WERI-Rb-1 (cell line): ENCODE data around the gene RGS12.

Experiments
- DNase-seq: peaks from one replicate; pipeline ENCODE4 v3.0.0-alpha.2; 2020
- H3K27ac ChIP-seq: fragments of 250-450 bp; sonication (Bioruptor Pico); 2 replicates; pipeline ENCODE4 v1.5.1; 2020; ENCODE audit warnings: mild to moderate bottlenecking, moderate library complexity
- H3K27me3 ChIP-seq: fragments of 250-450 bp; sonication (Bioruptor Pico); 2 replicates; pipeline ENCODE4 v1.5.1; 2021; ENCODE audit warnings: mild to moderate bottlenecking, low read depth, moderate library complexity; ENCODE audit not compliant: insufficient read depth, severe bottlenecking
- H3K36me3 ChIP-seq: fragments of 250-450 bp; sonication (Bioruptor Pico); 2 replicates; pipeline ENCODE4 v1.5.1; 2020; ENCODE audit warnings: mild to moderate bottlenecking, moderate library complexity
- H3K4me3 ChIP-seq: 2 replicates; pipeline ENCODE4 v1.5.1; 2011; ENCODE audit warnings: low read depth, mild to moderate bottlenecking, control low read depth, low read length
- H3K9me3 ChIP-seq: fragments of 250-450 bp; sonication (Bioruptor Pico); 2 replicates; pipeline ENCODE4 v1.5.1; 2021; ENCODE audit warnings: mild to moderate bottlenecking, moderate library complexity; ENCODE audit not compliant: severe bottlenecking
- TF ChIP-seq, protein P1 (sequence below): IDR thresholded peaks from 2 replicates; pipeline ENCODE4 v1.5.1; 2011; ENCODE audit warnings: low read depth, mild to moderate bottlenecking, control low read depth, inconsistent platforms, low read length

RGS12 gene

GRCh38 chr4:3284734-3285557 lies 7.9 kb upstream of the RGS12 start:
- Histone ChIP-seq H3K27ac (no peak overlapping the region), H3K27me3 (no peaks in the 10 kb centered on the region), H3K4me3 (no peak overlapping the region), H3K36me3 (no peaks in the 10 kb centered on the region), H3K9me3 (peaks cover 9% of the 10 kb centered on the region)
- TF ChIP-seq, protein P1, sequence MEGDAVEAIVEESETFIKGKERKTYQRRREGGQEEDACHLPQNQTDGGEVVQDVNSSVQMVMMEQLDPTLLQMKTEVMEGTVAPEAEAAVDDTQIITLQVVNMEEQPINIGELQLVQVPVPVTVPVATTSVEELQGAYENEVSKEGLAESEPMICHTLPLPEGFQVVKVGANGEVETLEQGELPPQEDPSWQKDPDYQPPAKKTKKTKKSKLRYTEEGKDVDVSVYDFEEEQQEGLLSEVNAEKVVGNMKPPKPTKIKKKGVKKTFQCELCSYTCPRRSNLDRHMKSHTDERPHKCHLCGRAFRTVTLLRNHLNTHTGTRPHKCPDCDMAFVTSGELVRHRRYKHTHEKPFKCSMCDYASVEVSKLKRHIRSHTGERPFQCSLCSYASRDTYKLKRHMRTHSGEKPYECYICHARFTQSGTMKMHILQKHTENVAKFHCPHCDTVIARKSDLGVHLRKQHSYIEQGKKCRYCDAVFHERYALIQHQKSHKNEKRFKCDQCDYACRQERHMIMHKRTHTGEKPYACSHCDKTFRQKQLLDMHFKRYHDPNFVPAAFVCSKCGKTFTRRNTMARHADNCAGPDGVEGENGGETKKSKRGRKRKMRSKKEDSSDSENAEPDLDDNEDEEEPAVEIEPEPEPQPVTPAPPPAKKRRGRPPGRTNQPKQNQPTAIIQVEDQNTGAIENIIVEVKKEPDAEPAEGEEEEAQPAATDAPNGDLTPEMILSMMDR = no peak
- DNase-seq = no peak

- H3K9me3 ChIP-seq = peaks cover 9% of the 10 kb centered on the region
- H3K36me3 ChIP-seq = no peaks in the 10 kb centered on the region
- H3K27me3 ChIP-seq = no peaks in the 10 kb centered on the region
- H3K27ac ChIP-seq = no peak overlapping the region
- TF ChIP-seq, protein P1 = no peak
- H3K4me3 ChIP-seq = no peak overlapping the region
- no peak for DNase-seq
Measured at GRCh38 chr4:3285558-3286334, 7.1 kb upstream of the RGS12 start.

GRCh38 chr4:3286335-3287175 lies 6.3 kb upstream of the RGS12 start:
- H3K9me3 ChIP-seq = peaks cover 6% of the 10 kb centered on the region

GRCh38 chr4:3287271-3287971 lies 5.4 kb upstream of the RGS12 start:
- no peak for DNase-seq
- TF ChIP-seq, protein P1 = no peak
- Histone ChIP-seq H3K27me3 (no peaks in the 10 kb centered on the region), H3K36me3 (no peaks in the 10 kb centered on the region), H3K27ac (no peak overlapping the region), H3K9me3 (no peaks in the 10 kb centered on the region), H3K4me3 (no peak overlapping the region)

More at GRCh38 chr4:3286335-3287175, 6.3 kb upstream of the RGS12 start:
- TF ChIP-seq, protein P1 = no peak
- Histone ChIP-seq H3K36me3 (no peaks in the 10 kb centered on the region), H3K27me3 (no peaks in the 10 kb centered on the region), H3K27ac (no peak overlapping the region), H3K4me3 (no peak overlapping the region)
- no peak for DNase-seq

GRCh38 chr4:3287972-3288570 lies 4.8 kb upstream of the RGS12 start:
- Histone ChIP-seq H3K27me3 (no peaks in the 10 kb centered on the region), H3K9me3 (no peaks in the 10 kb centered on the region), H3K36me3 (no peaks in the 10 kb centered on the region), H3K4me3 (no peak overlapping the region), H3K27ac (no peak overlapping the region)
- no peak for DNase-seq
- TF ChIP-seq, protein P1 = no peak
